GM12865 (cell line): ENCODE results near the gene RAB35.
"Not testable (repeated sequence)": the region's sequence is repeated elsewhere in the genome, so short reads cannot be mapped to it uniquely, and the experiment has no call there.

ENCODE experiments used
- DNase-seq: peaks from one replicate; pipeline ENCODE4 v3.0.0; 2010; ENCODE audit warnings: low read depth
- H3K4me3 ChIP-seq: 2 replicates; pipeline ENCODE4 v1.5.1; 2011; ENCODE audit warnings: mild to moderate bottlenecking, low read depth, low read length, control low read depth
- CTCF ChIP-seq: IDR thresholded peaks from 2 replicates; pipeline ENCODE4 v1.5.1; 2011; ENCODE audit warnings: low read length, control low read depth, low read depth, inconsistent platforms; ENCODE audit not compliant: insufficient read depth; ENCODE audit errors: missing control alignments

Gene RAB35

GRCh38 chr12:120055231-120056000 lies 61.1 kb downstream of the RAB35 start:
- DNase-seq = no peak
- TF ChIP-seq CTCF = no peak
- H3K4me3 ChIP-seq = no peak overlapping the region

GRCh38 chr12:120054293-120054692 lies 62.3 kb downstream of the RAB35 start:
- H3K4me3 ChIP-seq = no peak overlapping the region
- TF ChIP-seq CTCF = no peak
- no peak for DNase-seq

- no peak overlapping the region for H3K4me3 ChIP-seq
- DNase-seq = no peak
- TF ChIP-seq CTCF = no peak
These were observed 65.0 kb downstream of the RAB35 start for GRCh38 chr12:120051535-120051934.

- H3K4me3 ChIP-seq = no peak overlapping the region
- TF ChIP-seq CTCF = no peak
- no peak for DNase-seq
These were observed 67.1 kb downstream of the RAB35 start for GRCh38 chr12:120049426-120049825.

GRCh38 chr12:120048263-120048662 lies 68.3 kb downstream of the RAB35 start:
- H3K4me3 ChIP-seq = no peak overlapping the region
- no peak for DNase-seq
- no peak for TF ChIP-seq CTCF

GRCh38 chr12:120047072-120047471 lies 69.5 kb downstream of the RAB35 start:
- no peak overlapping the region for H3K4me3 ChIP-seq
- no peak for TF ChIP-seq CTCF
- DNase-seq = no peak

- not testable (repeated sequence) for DNase-seq, H3K4me3 ChIP-seq
These were observed 71.2 kb downstream of the RAB35 start for GRCh38 chr12:120045367-120045766.
